Measurements from ENCODE around the gene AFF3. TPM values are rescaled to one million over a fixed set of nuclear protein-coding genes. Genes with fewer than 3 reads are reported as not detected.

The AFF3 gene
- total and polyA plus RNA-seq, 2 of the 8 experiments (the other 6 are each of a cell fraction or from before 2014, with no cell fraction given): 0.27 to 3.0 TPM

GRCh38 chr2:99863236-99863902 lies 279.0 kb downstream of the AFF3 start (continued):
- TF ChIP-seq RNF2 (IDR thresholded peaks at IDR 0.05; ENCODE audit: borderline replicate concordance, low read depth, low read length, missing control alignments, poor library complexity, severe bottlenecking): no peak
- TF ChIP-seq CTBP2 (IDR thresholded peaks at IDR 0.05; ENCODE audit: borderline replicate concordance, insufficient read depth, insufficient read length, low read length): no peak
- TF ChIP-seq RBBP5 (IDR thresholded peaks at IDR 0.05; ENCODE audit: borderline replicate concordance, low read depth, low read length): no peak
- TF ChIP-seq, protein P1, sequence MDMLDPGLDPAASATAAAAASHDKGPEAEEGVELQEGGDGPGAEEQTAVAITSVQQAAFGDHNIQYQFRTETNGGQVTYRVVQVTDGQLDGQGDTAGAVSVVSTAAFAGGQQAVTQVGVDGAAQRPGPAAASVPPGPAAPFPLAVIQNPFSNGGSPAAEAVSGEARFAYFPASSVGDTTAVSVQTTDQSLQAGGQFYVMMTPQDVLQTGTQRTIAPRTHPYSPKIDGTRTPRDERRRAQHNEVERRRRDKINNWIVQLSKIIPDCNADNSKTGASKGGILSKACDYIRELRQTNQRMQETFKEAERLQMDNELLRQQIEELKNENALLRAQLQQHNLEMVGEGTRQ (IDR thresholded peaks at IDR 0.05; ENCODE audit: low read length): no peak
- no peak for TF ChIP-seq POLR2AphosphoS5 (IDR thresholded peaks at IDR 0.05; ENCODE audit: low read depth, low read length)
- no peak for TF ChIP-seq MAFK (IDR thresholded peaks at IDR 0.05; ENCODE audit: low read depth, low read length)
- TF ChIP-seq CBX5 (IDR thresholded peaks at IDR 0.05; ENCODE audit: low read depth, low read length): no peak
- TF ChIP-seq FOSL1 (IDR thresholded peaks at IDR 0.05; ENCODE audit: insufficient read depth, low read depth, low read length): no peak
